Endothelial cell of umbilical vein (primary cell): Measurements from ENCODE around the gene THBS3.

Source experiments
- EZH2 ChIP-seq: IDR thresholded peaks from 2 replicates; pipeline ENCODE4 v1.6.1; 2012; ENCODE audit warnings: borderline replicate concordance, low read depth, mild to moderate bottlenecking, moderate library complexity, low read length, inconsistent platforms; ENCODE audit not compliant: severe bottlenecking
- POLR2A ChIP-seq: IDR thresholded peaks from 2 replicates; pipeline ENCODE4 v1.6.1; 2012; ENCODE audit warnings: low read depth, mild to moderate bottlenecking, control low read depth, low read length
- TF ChIP-seq, protein P1 (sequence below), 2 donors: IDR thresholded peaks; 1 replicate in 1 of 2; 2 replicates in 1 of 2; pipeline ENCODE4 v1.5.1; 2011; ENCODE audit warnings: low read length in 2 of 2, mild to moderate bottlenecking in 2 of 2, moderate library complexity in 2 of 2, control low read depth in 1 of 2, inconsistent platforms in 1 of 2, low read depth in 1 of 2; ENCODE audit not compliant: insufficient read depth in 1 of 2; ENCODE audit errors: extremely low read depth in 1 of 2

DNA sequence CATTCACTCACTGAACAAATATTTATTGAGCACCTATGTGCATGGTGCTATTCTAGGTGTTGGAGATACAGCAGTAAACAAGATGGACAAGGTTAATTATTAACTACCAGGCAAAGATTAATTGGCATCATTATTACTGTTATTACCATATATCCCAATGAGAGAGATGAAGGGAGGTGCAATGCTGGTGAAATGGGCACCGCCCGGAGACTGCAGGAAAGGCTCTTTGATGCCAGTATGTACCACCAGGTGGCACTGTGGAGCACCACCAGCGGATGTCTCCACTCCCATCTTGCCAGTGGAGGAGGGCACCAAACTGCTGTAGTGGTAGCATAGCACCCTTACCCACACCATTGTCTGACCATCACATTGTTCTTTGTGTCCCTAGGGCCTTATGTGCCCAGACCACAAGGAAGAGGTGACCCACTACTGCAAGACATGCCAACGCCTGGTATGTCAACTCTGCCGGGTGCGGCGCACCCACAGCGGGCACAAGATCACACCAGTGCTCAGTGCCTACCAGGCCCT, 31.1 kb downstream of the THBS3 start:
- TF ChIP-seq, protein P1, sequence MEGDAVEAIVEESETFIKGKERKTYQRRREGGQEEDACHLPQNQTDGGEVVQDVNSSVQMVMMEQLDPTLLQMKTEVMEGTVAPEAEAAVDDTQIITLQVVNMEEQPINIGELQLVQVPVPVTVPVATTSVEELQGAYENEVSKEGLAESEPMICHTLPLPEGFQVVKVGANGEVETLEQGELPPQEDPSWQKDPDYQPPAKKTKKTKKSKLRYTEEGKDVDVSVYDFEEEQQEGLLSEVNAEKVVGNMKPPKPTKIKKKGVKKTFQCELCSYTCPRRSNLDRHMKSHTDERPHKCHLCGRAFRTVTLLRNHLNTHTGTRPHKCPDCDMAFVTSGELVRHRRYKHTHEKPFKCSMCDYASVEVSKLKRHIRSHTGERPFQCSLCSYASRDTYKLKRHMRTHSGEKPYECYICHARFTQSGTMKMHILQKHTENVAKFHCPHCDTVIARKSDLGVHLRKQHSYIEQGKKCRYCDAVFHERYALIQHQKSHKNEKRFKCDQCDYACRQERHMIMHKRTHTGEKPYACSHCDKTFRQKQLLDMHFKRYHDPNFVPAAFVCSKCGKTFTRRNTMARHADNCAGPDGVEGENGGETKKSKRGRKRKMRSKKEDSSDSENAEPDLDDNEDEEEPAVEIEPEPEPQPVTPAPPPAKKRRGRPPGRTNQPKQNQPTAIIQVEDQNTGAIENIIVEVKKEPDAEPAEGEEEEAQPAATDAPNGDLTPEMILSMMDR (IDR thresholded peaks at IDR 0.05; ENCODE audit: extremely low read depth in 1 of 2, insufficient read depth in 1 of 2, low read depth in 1 of 2, low read length in 2 of 2), result peak; percentile 90 to 91
- TF ChIP-seq EZH2, result no peak
- TF ChIP-seq POLR2A, result no peak
